Measurements from ENCODE around the gene PLEKHA5. TPM values are rescaled to one million over a fixed set of nuclear protein-coding genes. Genes with fewer than 3 reads are reported as not detected.

Gene PLEKHA5
- total RNA-seq, 1 experiment from 2014 or later, result 6.3 TPM

DNA sequence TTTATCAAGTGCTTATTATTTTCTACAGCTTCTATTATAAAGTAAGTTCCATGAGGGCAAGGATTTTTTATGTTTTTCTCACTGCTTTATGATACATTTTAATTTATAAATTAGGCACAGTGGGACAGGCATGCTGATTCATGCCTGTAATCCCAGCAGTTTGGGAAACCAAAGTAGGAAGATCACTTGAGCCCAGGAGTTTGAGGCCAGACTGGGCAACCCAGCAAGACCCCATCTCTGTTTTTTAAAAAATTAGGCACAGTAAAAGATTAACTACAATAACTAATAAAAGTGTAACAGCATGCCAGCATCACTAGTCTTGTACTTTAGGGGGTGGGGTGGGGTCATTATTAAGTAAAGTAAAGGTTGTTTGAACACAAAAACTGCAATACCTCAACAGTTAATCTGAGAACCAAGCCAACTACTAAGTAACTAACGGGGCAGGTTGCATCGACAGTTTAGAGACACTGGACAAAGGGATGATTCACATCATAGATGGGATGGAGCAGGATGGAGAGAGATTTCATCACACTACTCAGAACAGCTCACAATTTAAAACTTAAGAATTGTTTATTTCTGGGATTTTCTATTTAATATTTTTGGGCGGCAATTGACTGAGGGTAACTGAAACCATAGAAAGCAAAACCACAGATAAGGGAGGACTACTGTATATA lies 119.5 kb downstream of the PLEKHA5 start:
- Histone ChIP-seq H3K4me1 (ENCODE audit: control insufficient read depth, insufficient read depth, low read length) (no peaks in the 10 kb centered on the region), H3K27me3 (ENCODE audit: control insufficient read depth, insufficient read depth, low read length) (no peaks in the 10 kb centered on the region), H3K4me3 (ENCODE audit: low read depth in 2 of 2, low read length in 2 of 2) (no peak overlapping the region), H3K9me3 (ENCODE audit: control insufficient read depth, insufficient read depth, low read depth, low read length) (no peaks in the 10 kb centered on the region), H3K36me3 (ENCODE audit: control insufficient read depth, insufficient read depth, low read length) (no peaks in the 10 kb centered on the region), H3K27ac (ENCODE audit: low read length) (no peak overlapping the region)
- in situ Hi-C loops (cut with HindIII; ENCODE audit: low pct_unique_long_range_greater_than_20kb, low sequenced_read_pairs) (no loop called here), intact Hi-C loops (cut with micrococcal nuclease; ENCODE audit: unreplicated experiment) (no loop called here)
- CTCF ChIA-PET, result no interaction called here
- POLR2A ChIA-PET, result interaction anchor here (0.6 kb wide), 1 partner anchor 26 kb away, joined by 3 read pairs; no protein-coding TSS in a partner anchor
- ATAC-seq (no peak), DNase-seq (ENCODE audit: low read depth, low spot score) (no peak)
- TF ChIP-seq POLR2AphosphoS5 (IDR thresholded peaks at IDR 0.05; ENCODE audit: low read depth, low read length), result no peak
- TF ChIP-seq TCF7L2 (IDR thresholded peaks at IDR 0.05; ENCODE audit: low read depth, low read length), result no peak
- TF ChIP-seq, protein P1, sequence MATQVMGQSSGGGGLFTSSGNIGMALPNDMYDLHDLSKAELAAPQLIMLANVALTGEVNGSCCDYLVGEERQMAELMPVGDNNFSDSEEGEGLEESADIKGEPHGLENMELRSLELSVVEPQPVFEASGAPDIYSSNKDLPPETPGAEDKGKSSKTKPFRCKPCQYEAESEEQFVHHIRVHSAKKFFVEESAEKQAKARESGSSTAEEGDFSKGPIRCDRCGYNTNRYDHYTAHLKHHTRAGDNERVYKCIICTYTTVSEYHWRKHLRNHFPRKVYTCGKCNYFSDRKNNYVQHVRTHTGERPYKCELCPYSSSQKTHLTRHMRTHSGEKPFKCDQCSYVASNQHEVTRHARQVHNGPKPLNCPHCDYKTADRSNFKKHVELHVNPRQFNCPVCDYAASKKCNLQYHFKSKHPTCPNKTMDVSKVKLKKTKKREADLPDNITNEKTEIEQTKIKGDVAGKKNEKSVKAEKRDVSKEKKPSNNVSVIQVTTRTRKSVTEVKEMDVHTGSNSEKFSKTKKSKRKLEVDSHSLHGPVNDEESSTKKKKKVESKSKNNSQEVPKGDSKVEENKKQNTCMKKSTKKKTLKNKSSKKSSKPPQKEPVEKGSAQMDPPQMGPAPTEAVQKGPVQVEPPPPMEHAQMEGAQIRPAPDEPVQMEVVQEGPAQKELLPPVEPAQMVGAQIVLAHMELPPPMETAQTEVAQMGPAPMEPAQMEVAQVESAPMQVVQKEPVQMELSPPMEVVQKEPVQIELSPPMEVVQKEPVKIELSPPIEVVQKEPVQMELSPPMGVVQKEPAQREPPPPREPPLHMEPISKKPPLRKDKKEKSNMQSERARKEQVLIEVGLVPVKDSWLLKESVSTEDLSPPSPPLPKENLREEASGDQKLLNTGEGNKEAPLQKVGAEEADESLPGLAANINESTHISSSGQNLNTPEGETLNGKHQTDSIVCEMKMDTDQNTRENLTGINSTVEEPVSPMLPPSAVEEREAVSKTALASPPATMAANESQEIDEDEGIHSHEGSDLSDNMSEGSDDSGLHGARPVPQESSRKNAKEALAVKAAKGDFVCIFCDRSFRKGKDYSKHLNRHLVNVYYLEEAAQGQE (IDR thresholded peaks at IDR 0.05; ENCODE audit: insufficient read depth in 1 of 2, low read depth in 2 of 2, low read length in 1 of 2), result no peak
- no peak for TF ChIP-seq SIN3A (IDR thresholded peaks at IDR 0.05; ENCODE audit: borderline replicate concordance, insufficient read depth, low read depth, low read length)
- TF ChIP-seq, protein P2, sequence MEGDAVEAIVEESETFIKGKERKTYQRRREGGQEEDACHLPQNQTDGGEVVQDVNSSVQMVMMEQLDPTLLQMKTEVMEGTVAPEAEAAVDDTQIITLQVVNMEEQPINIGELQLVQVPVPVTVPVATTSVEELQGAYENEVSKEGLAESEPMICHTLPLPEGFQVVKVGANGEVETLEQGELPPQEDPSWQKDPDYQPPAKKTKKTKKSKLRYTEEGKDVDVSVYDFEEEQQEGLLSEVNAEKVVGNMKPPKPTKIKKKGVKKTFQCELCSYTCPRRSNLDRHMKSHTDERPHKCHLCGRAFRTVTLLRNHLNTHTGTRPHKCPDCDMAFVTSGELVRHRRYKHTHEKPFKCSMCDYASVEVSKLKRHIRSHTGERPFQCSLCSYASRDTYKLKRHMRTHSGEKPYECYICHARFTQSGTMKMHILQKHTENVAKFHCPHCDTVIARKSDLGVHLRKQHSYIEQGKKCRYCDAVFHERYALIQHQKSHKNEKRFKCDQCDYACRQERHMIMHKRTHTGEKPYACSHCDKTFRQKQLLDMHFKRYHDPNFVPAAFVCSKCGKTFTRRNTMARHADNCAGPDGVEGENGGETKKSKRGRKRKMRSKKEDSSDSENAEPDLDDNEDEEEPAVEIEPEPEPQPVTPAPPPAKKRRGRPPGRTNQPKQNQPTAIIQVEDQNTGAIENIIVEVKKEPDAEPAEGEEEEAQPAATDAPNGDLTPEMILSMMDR (IDR thresholded peaks at IDR 0.05), result no peak
- BruUV-seq (replicated peaks), result no TSS peak

DNA sequence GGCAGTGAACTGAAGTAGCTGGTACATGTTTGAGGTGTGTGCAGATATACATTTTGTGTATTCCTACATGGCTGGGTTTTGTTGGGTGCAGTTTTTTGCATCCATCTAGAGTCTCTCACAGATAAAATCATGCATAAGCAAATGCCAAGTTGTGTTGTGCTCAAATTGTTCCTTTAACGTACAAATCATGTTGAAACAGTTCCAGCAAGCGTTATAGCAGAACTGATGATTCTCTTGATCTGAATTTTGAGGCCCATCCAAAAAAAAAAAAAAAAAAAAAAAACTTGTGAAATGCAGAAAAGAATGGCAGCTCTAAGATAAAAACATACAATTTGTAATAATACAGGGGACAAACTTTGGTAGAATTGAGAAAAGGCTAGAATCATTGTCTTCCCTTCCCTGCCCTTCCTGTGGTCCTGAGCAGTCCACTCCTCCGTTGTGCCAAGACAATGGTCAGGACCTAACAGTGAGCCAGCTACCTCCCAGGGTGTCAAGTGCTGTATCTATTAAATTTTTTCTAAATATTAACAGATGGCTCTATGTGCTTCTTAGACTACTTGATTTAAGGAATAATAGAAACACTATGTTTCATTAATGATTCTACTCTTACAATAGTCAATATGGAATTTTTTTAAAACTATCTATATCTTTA lies 122.1 kb downstream of the PLEKHA5 start:
- no TSS peak for BruUV-seq (replicated peaks)
- no peaks in the 10 kb centered on the region for H3K36me3 ChIP-seq (ENCODE audit: control insufficient read depth, insufficient read depth, low read length)
- H3K4me3 ChIP-seq (ENCODE audit: low read depth in 2 of 2, low read length in 2 of 2), result no peak overlapping the region
- in situ Hi-C loops (cut with HindIII; ENCODE audit: low pct_unique_long_range_greater_than_20kb, low sequenced_read_pairs), result no loop called here
- ChIA-PET CTCF (no interaction called here), POLR2A (no interaction called here)
- ATAC-seq (no peak), DNase-seq (ENCODE audit: low read depth, low spot score) (no peak)
- no peaks in the 10 kb centered on the region for H3K4me1 ChIP-seq (ENCODE audit: control insufficient read depth, insufficient read depth, low read length)
- no peaks in the 10 kb centered on the region for H3K9me3 ChIP-seq (ENCODE audit: control insufficient read depth, insufficient read depth, low read depth, low read length)
- intact Hi-C loops (cut with micrococcal nuclease; ENCODE audit: unreplicated experiment), result no loop called here
- H3K27me3 ChIP-seq (ENCODE audit: control insufficient read depth, insufficient read depth, low read length), result no peaks in the 10 kb centered on the region
- TF ChIP-seq, protein P2 (IDR thresholded peaks at IDR 0.05), result no peak
- no peak for TF ChIP-seq SIN3A (IDR thresholded peaks at IDR 0.05; ENCODE audit: borderline replicate concordance, insufficient read depth, low read depth, low read length)
- TF ChIP-seq TCF7L2 (IDR thresholded peaks at IDR 0.05; ENCODE audit: low read depth, low read length), result no peak
- TF ChIP-seq, protein P1 (IDR thresholded peaks at IDR 0.05; ENCODE audit: insufficient read depth in 1 of 2, low read depth in 2 of 2, low read length in 1 of 2), result no peak
- TF ChIP-seq POLR2AphosphoS5 (IDR thresholded peaks at IDR 0.05; ENCODE audit: low read depth, low read length), result no peak
- H3K27ac ChIP-seq (ENCODE audit: low read length), result no peak overlapping the region
